GM23338 (cell line): ENCODE measurements around the gene ARFIP2. TPM values are rescaled to one million over a fixed set of nuclear protein-coding genes. Genes with fewer than 3 reads are reported as not detected.

Experiments
- ATAC-seq: fragments of 200-7000 bp; cut with Tn5 transposase; 3 replicates; pipeline ENCODE4 v1.9.1; 2020
- DNase-seq: peaks from one replicate; pipeline ENCODE4 v3.0.0-alpha.2; 2015; ENCODE audit warnings: low spot score
- H2AFZ ChIP-seq: fragments of 200-600 bp; sonication (generic); 2 replicates; pipeline ENCODE4 v1.8.0; 2016; ENCODE audit warnings: antibody characterized with exemption, mild to moderate bottlenecking, moderate library complexity
- H3F3A ChIP-seq: fragments of 200-600 bp; sonication (generic); replicated peaks from 2 replicates; pipeline ENCODE4 v1.8.0; 2017; ENCODE audit warnings: antibody characterized with exemption, mixed run types, low read depth
- H3K27ac ChIP-seq: fragments of 200-600 bp; sonication (generic); 2 replicates; pipeline ENCODE4 v1.6.1; 2016; ENCODE audit warnings: low read depth
- H3K27me3 ChIP-seq: fragments of 200-600 bp; sonication (generic); 2 replicates; pipeline ENCODE4 v1.8.0; 2016; ENCODE audit warnings: mild to moderate bottlenecking, mixed run types, moderate library complexity; ENCODE audit not compliant: insufficient read depth
- H3K36me3 ChIP-seq: fragments of 200-600 bp; sonication (generic); 2 replicates; pipeline ENCODE4 v1.8.0; 2016; ENCODE audit warnings: mild to moderate bottlenecking; ENCODE audit not compliant: insufficient read depth
- H3K4me1 ChIP-seq: fragments of 200-600 bp; sonication (generic); 2 replicates; pipeline ENCODE4 v1.8.0; 2016; ENCODE audit warnings: mild to moderate bottlenecking, moderate library complexity; ENCODE audit not compliant: insufficient read depth
- H3K4me2 ChIP-seq: fragments of 200-600 bp; sonication (generic); 2 replicates; pipeline ENCODE4 v1.7.1; 2017; ENCODE audit warnings: mixed run types
- H3K4me3 ChIP-seq: fragments of 200-600 bp; sonication (generic); 2 replicates; pipeline ENCODE4 v1.6.1; 2016; ENCODE audit warnings: mixed run types
- H3K79me2 ChIP-seq: fragments of 200-600 bp; sonication (generic); replicated peaks from 2 replicates; pipeline ENCODE4 v1.8.0; 2017; ENCODE audit warnings: mild to moderate bottlenecking; ENCODE audit not compliant: insufficient read depth
- H3K9me2 ChIP-seq: fragments of 200-600 bp; sonication (generic); 2 replicates; pipeline ENCODE4 v1.8.0; 2017; ENCODE audit not compliant: insufficient read depth
- H4K20me1 ChIP-seq: fragments of 200-600 bp; sonication (generic); replicated peaks from 2 replicates; pipeline ENCODE4 v1.8.0; 2017; ENCODE audit warnings: mild to moderate bottlenecking; ENCODE audit not compliant: insufficient read depth
- H3K27ac Mint-ChIP-seq: 2 replicates; pipeline ENCODE4 v1.8.0; 2020; ENCODE audit warnings: inconsistent platforms, mild to moderate bottlenecking, moderate library complexity, mixed read lengths
- H3K27me3 Mint-ChIP-seq: 3 replicates; pipeline ENCODE4 v1.8.0; 2022; ENCODE audit warnings: low read depth, mild to moderate bottlenecking, moderate library complexity, mixed read lengths, inconsistent platforms; ENCODE audit not compliant: insufficient read depth, poor library complexity
- H3K36me3 Mint-ChIP-seq: 3 replicates; pipeline ENCODE4 v1.8.0; 2021; ENCODE audit warnings: low read depth, mild to moderate bottlenecking, inconsistent platforms, moderate library complexity, mixed read lengths
- H3K4me1 Mint-ChIP-seq: 3 replicates; pipeline ENCODE4 v1.8.0; 2020; ENCODE audit warnings: mild to moderate bottlenecking, inconsistent platforms, mixed read lengths
- H3K4me3 Mint-ChIP-seq: 3 replicates; pipeline ENCODE4 v1.8.0; 2021; ENCODE audit warnings: moderate library complexity, mild to moderate bottlenecking, inconsistent platforms, mixed read lengths
- H3K9me3 Mint-ChIP-seq: 3 replicates; pipeline ENCODE4 v1.8.0; 2020; ENCODE audit warnings: moderate library complexity, mild to moderate bottlenecking, inconsistent platforms, mixed read lengths
- CREB1 ChIP-seq: fragments of 250-450 bp; sonication (Bioruptor Pico); IDR thresholded peaks from 2 replicates; pipeline ENCODE4 v1.5.0; 2020; ENCODE audit warnings: low read depth, mild to moderate bottlenecking, moderate library complexity
- CTCF ChIP-seq, 2 experiments: fragments of 200-600 bp in 1 of 2; sonication (generic) in 1 of 2; conservative IDR thresholded peaks; 2 replicates each; pipeline versions ENCODE4 v1.5.1 to v1.6.1; 2016 to 2017; ENCODE audit warnings: antibody characterized with exemption in 2 of 2, low read depth in 2 of 2, mild to moderate bottlenecking in 2 of 2, moderate library complexity in 1 of 2
- ETS1 ChIP-seq: IDR thresholded peaks from 2 replicates; pipeline ENCODE4 v1.6.1; 2016; ENCODE audit warnings: antibody characterized with exemption
- EZH2phosphoT487 ChIP-seq: fragments of 200-600 bp; sonication (generic); IDR thresholded peaks from one replicate; pipeline ENCODE4 v1.8.1; 2018; ENCODE audit warnings: antibody characterized with exemption; ENCODE audit not compliant: unreplicated experiment
- JUNB ChIP-seq: IDR thresholded peaks from one replicate; pipeline ENCODE4 v1.6.1; 2016; ENCODE audit warnings: antibody characterized with exemption; ENCODE audit not compliant: unreplicated experiment
- POLR2AphosphoS5 ChIP-seq: IDR thresholded peaks from 2 replicates; pipeline ENCODE4 v1.6.1; 2016; ENCODE audit warnings: antibody characterized with exemption, low read depth
- REST ChIP-seq: IDR thresholded peaks from one replicate; pipeline ENCODE4 v1.6.1; 2018; ENCODE audit warnings: antibody characterized with exemption; ENCODE audit not compliant: unreplicated experiment
- STAT1 ChIP-seq: IDR thresholded peaks from one replicate; pipeline ENCODE4 v1.6.1; 2016; ENCODE audit warnings: antibody characterized with exemption; ENCODE audit not compliant: unreplicated experiment
- ZNF114 ChIP-seq: fragments of 250-450 bp; sonication (Bioruptor Pico); IDR thresholded peaks from 2 replicates; pipeline ENCODE4 v1.5.0; 2020; ENCODE audit warnings: mild to moderate bottlenecking, moderate library complexity
- ZNF331 ChIP-seq: fragments of 250-450 bp; sonication (Bioruptor Pico); IDR thresholded peaks from 2 replicates; pipeline ENCODE4 v1.5.0; 2020; ENCODE audit warnings: low read depth, mild to moderate bottlenecking, moderate library complexity
- polyA plus RNA-seq: library from polyadenylated mRNA; unstranded; fragments of >200 nt; fragmentation: Nextera tagmentation; extraction: Ambion mirVana; gene quantifications from 2 replicates; pipeline ENCODE4 v1.2.1, GENCODE V29; 2016
- total RNA-seq: library from RNA; depleted of rRNA; stranded (reverse); fragments of >200 nt; shearing (Covaris generic); gene quantifications from 2 replicates; pipeline ENCODE4 v1.2.3, GENCODE V29; 2014

ARFIP2 gene
- total and polyA plus RNA-seq, 2 experiments from 2014 or later = 35.4 to 61.5 TPM

- TF ChIP-seq REST = no peak
- no peak for TF ChIP-seq CTCF (conservative IDR thresholded peaks at IDR 0.05; ENCODE audit: low read depth in 2 of 2)
- TF ChIP-seq JUNB = no peak
- TF ChIP-seq CREB1 = no peak
- TF ChIP-seq EZH2phosphoT487 = no peak
Measured at GRCh38 chr11:6474413-6474792, 6.7 kb downstream of the ARFIP2 start (continued).

- Histone ChIP-seq H3K27ac (peak within 1 kb of the TSS; percentile 91), H3K4me2 (peak within 1 kb of the TSS; percentile 89), H3K4me1 (peaks cover 23% of the 10 kb centered on the region), H3K79me2 (no peaks in the 10 kb centered on the region), H2AFZ (peak within 1 kb of the TSS; percentile 99), H3K36me3 (peaks cover 4% of the 10 kb centered on the region; the same call in 1 of the 2 replicates), H3K4me3 (peak within 1 kb of the TSS; percentile 93), H3K27me3 (no peaks in the 10 kb centered on the region), H3F3A (0 out of 2 replicates have a peak, but pooled peaks cover 13% of the 10 kb centered on the region), H4K20me1 (peaks cover 2% of the 10 kb centered on the region), H3K9me2 (no peaks in the 10 kb centered on the region)
- no peaks in the 10 kb centered on the region for H3K9me3 Mint-ChIP-seq
- peak; percentile 89 for DNase-seq
- peak; percentile 65 for ATAC-seq
- H3K27me3 Mint-ChIP-seq = peaks cover 13% of the 10 kb centered on the region
- H3K27ac Mint-ChIP-seq = peak within 1 kb of the TSS; percentile 94
- H3K4me1 Mint-ChIP-seq = peaks cover 31% of the 10 kb centered on the region
- H3K4me3 Mint-ChIP-seq = peak within 1 kb of the TSS; percentile 88
- peaks cover 24% of the 10 kb centered on the region for H3K36me3 Mint-ChIP-seq
- peak; percentile 26 to 35 for TF ChIP-seq CTCF (conservative IDR thresholded peaks at IDR 0.05; ENCODE audit: low read depth in 2 of 2)
- no peak for TF ChIP-seq ZNF114
- no peak for TF ChIP-seq ZNF331 (CRISPR knock-in tag)
- no peak for TF ChIP-seq EZH2phosphoT487
- TF ChIP-seq ETS1 = 0 out of 2 replicates have a peak, but pooled peaks have one; percentile 14
- peak; percentile 54 for TF ChIP-seq POLR2AphosphoS5
- no peak for TF ChIP-seq STAT1
Measured at GRCh38 chr11:6473451-6474412, 7.4 kb downstream of the ARFIP2 start, which contains the start of gene TRIM3. Gene TRIM3, minus strand, starts transcription at chr11:6473941. Its CDS starts 8,246 bp downstream, at chr11:6465695.
